ENCODE data around the gene MLLT10.

The MLLT10 gene

DNA sequence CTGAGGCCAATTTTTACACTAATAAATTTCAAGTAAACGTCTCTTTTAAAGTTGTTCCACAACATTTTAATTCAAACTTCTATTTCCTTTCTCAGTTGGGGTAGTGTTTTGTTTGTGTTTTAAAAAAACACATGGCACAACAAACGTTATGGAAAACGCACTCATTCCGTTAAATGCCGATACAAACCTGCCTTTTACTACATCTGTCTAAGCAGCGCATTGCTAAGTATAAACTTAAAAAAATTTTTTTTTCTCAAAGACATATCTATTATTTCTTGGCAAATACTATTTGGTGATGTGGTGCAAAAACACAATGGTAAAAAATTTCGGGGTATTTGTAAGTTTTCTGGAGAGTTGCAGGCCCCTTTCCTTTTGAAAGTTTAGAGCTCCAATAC, 9.9 kb upstream of the MLLT10 start:
- TF ChIP-seq, protein P1, sequence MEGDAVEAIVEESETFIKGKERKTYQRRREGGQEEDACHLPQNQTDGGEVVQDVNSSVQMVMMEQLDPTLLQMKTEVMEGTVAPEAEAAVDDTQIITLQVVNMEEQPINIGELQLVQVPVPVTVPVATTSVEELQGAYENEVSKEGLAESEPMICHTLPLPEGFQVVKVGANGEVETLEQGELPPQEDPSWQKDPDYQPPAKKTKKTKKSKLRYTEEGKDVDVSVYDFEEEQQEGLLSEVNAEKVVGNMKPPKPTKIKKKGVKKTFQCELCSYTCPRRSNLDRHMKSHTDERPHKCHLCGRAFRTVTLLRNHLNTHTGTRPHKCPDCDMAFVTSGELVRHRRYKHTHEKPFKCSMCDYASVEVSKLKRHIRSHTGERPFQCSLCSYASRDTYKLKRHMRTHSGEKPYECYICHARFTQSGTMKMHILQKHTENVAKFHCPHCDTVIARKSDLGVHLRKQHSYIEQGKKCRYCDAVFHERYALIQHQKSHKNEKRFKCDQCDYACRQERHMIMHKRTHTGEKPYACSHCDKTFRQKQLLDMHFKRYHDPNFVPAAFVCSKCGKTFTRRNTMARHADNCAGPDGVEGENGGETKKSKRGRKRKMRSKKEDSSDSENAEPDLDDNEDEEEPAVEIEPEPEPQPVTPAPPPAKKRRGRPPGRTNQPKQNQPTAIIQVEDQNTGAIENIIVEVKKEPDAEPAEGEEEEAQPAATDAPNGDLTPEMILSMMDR (IDR thresholded peaks at IDR 0.05; ENCODE audit: control insufficient read depth, extremely low read depth, insufficient read depth) = no peak
- H3K4me3 ChIP-seq (ENCODE audit: low read depth, low read length) = no peak overlapping the region
- no peak for DNase-seq (ENCODE audit: low read depth)

DNA sequence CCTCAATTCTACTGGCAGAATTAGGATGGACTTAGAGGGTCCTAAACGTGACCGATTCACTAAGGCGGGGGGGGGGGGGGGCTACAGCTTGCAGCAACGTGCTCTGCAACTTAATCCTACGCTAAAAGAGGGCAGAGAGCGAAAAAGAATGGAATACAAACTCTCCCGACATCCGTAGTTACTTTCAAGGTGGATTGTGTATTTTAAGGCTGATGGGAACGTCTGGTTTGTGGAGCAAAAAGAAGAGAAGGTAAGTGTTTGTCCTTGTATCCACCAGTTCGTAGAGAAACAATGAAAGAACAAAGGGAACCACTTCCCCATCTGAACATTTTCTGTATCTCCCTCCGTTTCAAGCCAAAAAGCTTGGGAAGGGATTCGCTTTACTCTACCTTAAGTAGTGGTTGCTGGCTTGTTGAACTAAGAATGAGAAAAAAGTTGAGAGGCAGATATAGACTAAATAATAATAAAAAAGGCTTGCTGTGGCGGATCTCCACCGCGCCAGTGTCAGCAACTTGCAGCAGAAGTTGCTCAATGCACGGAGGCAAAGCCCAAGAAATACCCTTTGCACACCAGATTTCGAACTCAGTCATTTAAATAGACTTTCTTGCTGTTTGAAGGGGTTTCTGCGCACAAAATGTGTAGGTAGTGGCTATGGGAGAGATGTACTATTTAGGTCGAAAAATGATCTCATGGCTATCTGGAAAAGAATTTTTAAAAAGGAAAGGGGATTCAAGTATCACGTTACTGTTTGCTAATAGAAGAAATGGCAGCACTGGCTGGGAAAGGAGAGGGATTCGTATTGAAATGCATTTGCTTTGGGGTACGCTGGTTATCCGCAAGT, 9.3 kb upstream of the MLLT10 start:
- H3K4me3 ChIP-seq (ENCODE audit: low read depth, low read length) = no peak overlapping the region
- TF ChIP-seq, protein P1 (IDR thresholded peaks at IDR 0.05; ENCODE audit: control insufficient read depth, extremely low read depth, insufficient read depth) = no peak
- DNase-seq (ENCODE audit: low read depth) = no peak

DNA sequence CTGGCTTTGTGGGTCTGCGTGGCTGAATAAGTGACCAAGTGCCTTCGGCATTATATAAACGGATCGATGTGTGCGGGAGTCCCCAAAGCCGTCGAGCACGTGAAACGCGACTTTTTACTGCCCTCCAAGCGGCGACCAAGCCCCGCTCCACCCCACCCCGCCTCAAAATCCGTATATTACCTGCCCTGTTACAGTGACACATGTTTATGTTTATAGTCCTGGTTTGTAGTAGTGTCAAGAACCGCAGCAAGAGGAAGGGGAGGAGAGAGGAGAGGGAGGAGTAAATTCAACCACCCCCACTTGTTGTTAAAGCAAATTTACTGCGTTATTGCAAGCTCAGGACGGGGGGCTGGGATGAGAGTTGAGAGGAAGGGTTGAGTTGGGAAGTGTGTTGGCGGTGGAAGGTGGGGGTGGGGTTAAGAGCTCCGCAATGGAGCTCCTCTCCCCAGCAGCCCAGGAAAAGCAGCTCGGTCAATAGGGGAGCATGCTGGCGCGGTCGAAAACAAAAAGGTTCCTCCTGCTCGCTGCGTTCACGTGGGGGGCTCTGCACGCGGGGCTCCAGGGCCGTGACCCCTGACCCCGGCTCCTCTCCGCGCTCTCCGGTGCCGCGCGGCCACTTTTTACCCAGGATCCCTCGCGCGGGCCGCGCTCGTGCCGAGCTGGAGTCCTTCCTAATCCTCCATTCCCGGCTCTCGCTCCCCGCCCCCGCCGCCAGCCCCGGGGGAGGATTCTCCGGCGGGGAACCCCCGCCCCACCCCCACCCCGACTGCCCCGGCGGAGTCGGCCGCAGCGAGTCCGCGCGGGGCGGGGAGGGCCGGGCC, 8.5 kb upstream of the MLLT10 start, which contains the start of gene SKIDA1:
SKIDA1 (minus strand) TSS at position 316 of the 821 bp plus-strand sequence. CDS start 7,860 bp downstream, outside the sequence.
- H3K4me3 ChIP-seq (ENCODE audit: low read depth, low read length) = peak within 1 kb of the TSS; percentile 20; the same call in 1 of the 2 replicates
- no peak for DNase-seq (ENCODE audit: low read depth)
- TF ChIP-seq, protein P1 (IDR thresholded peaks at IDR 0.05; ENCODE audit: control insufficient read depth, extremely low read depth, insufficient read depth) = no peak

DNA sequence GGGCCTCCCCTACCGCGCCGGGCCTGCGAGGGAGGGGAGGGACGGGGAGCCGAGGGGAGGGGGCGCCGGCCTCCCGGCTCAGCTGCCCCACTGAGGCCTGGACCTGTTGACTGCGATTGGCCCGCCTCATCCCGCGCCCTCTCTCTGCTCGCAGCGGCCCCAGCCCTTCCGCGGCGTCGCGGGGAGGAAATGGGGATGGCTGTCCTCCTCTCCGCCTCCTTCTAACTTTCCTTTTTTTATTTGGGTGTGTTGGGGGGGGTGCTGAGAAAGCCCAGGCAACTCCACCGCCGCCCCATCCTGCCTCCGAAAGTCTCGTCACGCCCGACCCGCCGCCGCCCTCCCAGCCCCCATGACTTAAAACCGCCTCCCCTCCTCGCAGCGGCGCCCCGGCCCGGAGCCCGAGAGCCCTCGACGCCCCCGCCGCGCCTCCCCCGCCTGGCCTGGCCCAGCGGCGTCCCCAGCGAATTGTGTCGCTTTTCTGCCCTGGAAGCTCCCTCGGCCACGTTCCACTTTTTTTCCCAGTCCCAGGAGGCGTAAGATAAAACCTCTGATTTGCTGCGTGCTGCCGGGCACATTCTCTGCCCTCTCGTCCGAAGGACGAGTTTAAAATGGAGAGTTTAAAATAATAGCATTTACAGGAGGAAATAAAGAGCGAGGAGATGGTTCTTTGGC, 7.7 kb upstream of the MLLT10 start:
- H3K4me3 ChIP-seq (ENCODE audit: low read depth, low read length) = no peak overlapping the region
- DNase-seq (ENCODE audit: low read depth) = no peak
- TF ChIP-seq, protein P1 (IDR thresholded peaks at IDR 0.05; ENCODE audit: control insufficient read depth, extremely low read depth, insufficient read depth) = no peak

DNA sequence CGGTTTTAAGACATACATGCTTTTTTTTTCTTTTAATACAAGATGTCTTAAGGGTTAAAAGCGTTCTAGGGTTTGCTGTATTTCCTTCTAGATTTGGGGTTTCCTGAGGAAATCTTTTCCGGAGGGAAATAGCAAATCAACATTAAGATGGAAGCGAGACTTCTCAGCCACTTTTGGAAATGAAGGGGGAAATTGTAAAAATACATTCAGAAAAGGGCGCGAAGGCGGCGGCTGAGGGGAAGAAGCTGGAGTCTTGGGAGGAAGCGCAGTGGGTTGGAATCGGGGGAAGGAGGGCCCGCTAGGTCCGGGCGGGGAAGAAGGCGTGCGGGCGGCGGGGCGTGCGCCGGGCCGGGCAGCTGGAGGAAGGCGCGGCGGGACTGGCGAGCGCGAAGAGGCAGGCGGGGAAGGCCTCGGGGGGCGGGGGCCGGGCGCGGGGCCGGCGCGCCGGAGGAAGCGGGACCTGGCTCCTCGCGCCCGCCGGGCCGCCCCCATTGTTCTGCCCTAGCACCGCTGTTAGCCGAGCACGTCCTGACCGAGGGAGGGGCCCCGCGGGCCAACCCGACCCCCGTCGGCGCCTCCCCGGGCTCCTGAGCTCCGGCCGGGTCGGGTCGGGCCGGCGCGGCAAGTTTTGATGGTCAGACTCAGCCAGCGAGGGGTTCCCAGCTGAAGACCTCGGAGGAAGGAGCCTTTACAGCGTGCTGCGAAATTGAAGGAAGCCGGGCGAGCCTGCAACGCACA, 7.0 kb upstream of the MLLT10 start:
- no peak overlapping the region for H3K4me3 ChIP-seq (ENCODE audit: low read depth, low read length)

More for the DNA sequence above, 7.0 kb upstream of the MLLT10 start:
- TF ChIP-seq, protein P1 (IDR thresholded peaks at IDR 0.05; ENCODE audit: control insufficient read depth, extremely low read depth, insufficient read depth) = no peak
- no peak for DNase-seq (ENCODE audit: low read depth)

Measured in LNCaP clone FGC (cell line).